Omental fat pad (tissue), 4 donors: ENCODE data around the gene CRYGA. TPM values are rescaled to one million over a fixed set of nuclear protein-coding genes. Genes with fewer than 3 reads are reported as not detected.

Source experiments
- ATAC-seq: fragments of 150-250 bp; one replicate; pipeline ENCODE4 v1.9.1; 2016; ENCODE audit warnings: mild to moderate bottlenecking, moderate library complexity; ENCODE audit not compliant: low FRiP score
- DNase-seq: peaks from one replicate; pipeline ENCODE4 v3.0.0-alpha.2; 2019; ENCODE audit warnings: low spot score
- CTCF ChIP-seq, 3 donors: fragments of 450-650 bp; IDR thresholded peaks; one replicate each; pipeline ENCODE4 v1.5.1; 2016 to 2017; ENCODE audit warnings: antibody characterized with exemption in 3 of 3, mild to moderate bottlenecking in 3 of 3, moderate library complexity in 2 of 3
- total RNA-seq, 4 donors: library from RNA; depleted of rRNA; stranded (reverse); fragments of >200 nt; gene quantifications; one replicate each; pipeline ENCODE4 v1.1.0, GENCODE V29; 2016

Gene CRYGA
- total RNA-seq, 4 donors from 2014 or later: not detected

- ATAC-seq (peak; percentile 92), DNase-seq (no peak)
- no peak for TF ChIP-seq CTCF (IDR thresholded peaks at IDR 0.05)
Observed at GRCh38 chr2:208135794-208136715, 27.3 kb downstream of the CRYGA start.

DNA sequence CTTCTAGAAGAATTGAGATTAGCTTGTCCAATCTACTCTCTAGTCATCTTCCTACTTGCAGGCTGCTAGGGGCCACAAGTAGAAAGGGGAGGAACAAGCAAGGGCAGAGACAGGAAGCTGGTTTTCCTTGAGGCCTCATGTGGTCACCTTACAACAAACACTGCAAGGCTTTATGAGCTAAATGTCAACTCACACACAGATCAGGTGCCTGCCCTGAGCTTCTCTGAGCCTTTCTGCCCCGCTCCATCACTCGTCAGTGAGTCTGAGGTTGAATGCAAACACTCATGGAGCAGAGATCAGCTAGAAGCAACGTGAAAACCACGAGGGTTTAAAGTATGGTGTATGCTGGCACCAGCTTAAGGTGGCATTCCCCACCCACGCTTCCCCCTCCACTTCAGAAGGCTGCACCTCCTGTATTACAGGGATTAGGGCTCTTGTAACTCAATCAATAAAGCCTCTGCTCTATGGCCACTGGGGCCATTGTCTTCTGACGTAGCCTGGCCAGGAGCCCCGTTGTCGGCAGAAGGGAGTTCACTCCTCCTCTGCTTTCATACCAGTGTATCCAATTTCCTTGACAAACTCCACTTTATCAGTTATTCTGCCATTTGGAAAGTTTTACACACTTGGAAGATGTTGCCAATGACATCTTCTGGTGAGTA lies 28.3 kb downstream of the CRYGA start:
- no peak for ATAC-seq
- no peak for TF ChIP-seq CTCF (IDR thresholded peaks at IDR 0.05)
- no peak for DNase-seq

DNA sequence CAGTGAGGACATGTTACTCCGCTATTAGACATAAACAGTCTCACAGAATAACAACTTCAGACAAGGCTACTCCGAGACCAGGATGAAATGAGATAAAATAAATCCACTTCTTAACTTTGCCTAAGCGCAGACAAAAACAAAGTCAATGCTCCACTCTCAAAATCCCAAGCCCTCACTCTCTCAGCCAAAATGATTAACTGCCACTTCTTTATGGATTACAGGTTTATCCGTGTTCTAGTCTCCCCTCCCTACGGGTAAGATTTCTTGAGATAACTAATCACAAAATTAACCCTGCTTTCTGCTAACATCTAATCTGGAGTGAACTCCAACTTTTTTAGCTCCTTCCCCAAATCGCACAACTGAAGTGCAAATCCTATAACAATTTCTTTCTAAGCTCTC lies 32.7 kb downstream of the CRYGA start:
- no peak for ATAC-seq
- DNase-seq: no peak
- no peak for TF ChIP-seq CTCF (IDR thresholded peaks at IDR 0.05)

GRCh38 chr2:208129744-208130711 lies 33.4 kb downstream of the CRYGA start, which contains the start of gene CRYGC:
Gene CRYGC, minus strand, starts transcription at chr2:208129828. Its CDS starts 36 bp downstream, at chr2:208129792.
- no peak for TF ChIP-seq CTCF (IDR thresholded peaks at IDR 0.05)
- DNase-seq (no peak), ATAC-seq (no peak)

DNA sequence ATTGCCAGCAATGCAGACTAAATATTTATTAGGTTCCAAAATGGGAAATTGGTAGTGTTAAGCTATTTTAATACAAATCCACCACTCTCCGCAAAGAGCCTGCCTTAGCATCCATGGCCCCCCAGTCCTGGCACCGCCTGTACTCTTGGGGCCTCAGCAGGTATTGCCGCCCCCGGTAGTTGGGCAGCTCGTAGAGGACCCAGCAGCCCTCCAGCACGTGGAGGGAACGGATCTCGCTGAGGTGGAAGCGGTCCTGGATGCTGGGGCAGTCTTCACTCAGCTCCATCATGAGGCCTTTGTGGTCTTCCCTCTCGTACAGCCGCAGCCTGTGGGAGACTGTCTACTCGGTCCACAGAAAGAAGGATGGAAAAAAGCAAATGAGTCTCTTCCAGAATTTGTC lies 35.3 kb downstream of the CRYGA start:
- no peak for TF ChIP-seq CTCF (IDR thresholded peaks at IDR 0.05)
- ATAC-seq (no peak), DNase-seq (no peak)

DNA sequence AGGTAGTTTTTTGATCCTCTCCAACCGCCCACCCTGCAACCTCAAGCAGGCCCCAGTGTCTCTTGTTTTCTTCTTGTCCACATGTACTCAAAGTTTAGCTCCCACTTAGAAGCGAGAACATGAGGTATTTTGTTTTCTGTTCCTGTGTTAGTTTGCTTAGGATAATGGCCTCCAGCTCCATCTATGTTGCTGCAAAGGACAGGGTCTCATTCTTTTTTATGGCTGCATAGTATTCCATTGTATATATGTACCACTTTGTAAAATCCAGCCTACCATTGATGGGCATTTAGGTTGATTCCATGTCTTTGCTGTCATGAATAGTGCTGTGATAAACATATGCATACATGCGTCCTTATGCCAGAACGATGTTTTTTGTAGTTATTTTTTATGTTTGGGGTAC lies 36.3 kb downstream of the CRYGA start:
- no peak for DNase-seq
- no peak for ATAC-seq
- TF ChIP-seq CTCF (IDR thresholded peaks at IDR 0.05): no peak
